T-helper 1 cell treated with Interleukin-12 subunit alpha and Interleukin-12 subunit beta and Interleukin-4 antibody, amounts not matched to agents 30 ng/mL and 1 ng/mL, for 36 hours (primary cell): Measurements from ENCODE around the gene TERT. TPM values are rescaled to one million over a fixed set of nuclear protein-coding genes. Genes with fewer than 3 reads are reported as not detected.

Experiments
- intact Hi-C: fragments of 100-400 bp; cut with micrococcal nuclease; formaldehyde crosslinking; loops from one replicate; pipeline ENCODE4 v1.15.1; 2024
- total RNA-seq: library from RNA; stranded (reverse); gene quantifications from 2 replicates; pipeline ENCODE4 v1.2.3, GENCODE V29; 2022

Gene TERT
- total RNA-seq, 1 donor from 2014 or later: 3.3 TPM

GRCh38 chr5:1319436-1320256 is 24.8 kb upstream of the TERT start:
- intact Hi-C loops: loop anchor here (5.0 to 10.0 kb wide), 6 partner anchors 155 to 705 kb away; partner anchors contain the start of genes CEP72, MRPL36 and TPPP

GRCh38 chr5:1318659-1319251 is 23.9 kb upstream of the TERT start:
- intact Hi-C loops: loop anchor here (5.0 to 10.0 kb wide), 6 partner anchors 154 to 704 kb away; partner anchors contain the start of genes CEP72, MRPL36 and TPPP

DNA sequence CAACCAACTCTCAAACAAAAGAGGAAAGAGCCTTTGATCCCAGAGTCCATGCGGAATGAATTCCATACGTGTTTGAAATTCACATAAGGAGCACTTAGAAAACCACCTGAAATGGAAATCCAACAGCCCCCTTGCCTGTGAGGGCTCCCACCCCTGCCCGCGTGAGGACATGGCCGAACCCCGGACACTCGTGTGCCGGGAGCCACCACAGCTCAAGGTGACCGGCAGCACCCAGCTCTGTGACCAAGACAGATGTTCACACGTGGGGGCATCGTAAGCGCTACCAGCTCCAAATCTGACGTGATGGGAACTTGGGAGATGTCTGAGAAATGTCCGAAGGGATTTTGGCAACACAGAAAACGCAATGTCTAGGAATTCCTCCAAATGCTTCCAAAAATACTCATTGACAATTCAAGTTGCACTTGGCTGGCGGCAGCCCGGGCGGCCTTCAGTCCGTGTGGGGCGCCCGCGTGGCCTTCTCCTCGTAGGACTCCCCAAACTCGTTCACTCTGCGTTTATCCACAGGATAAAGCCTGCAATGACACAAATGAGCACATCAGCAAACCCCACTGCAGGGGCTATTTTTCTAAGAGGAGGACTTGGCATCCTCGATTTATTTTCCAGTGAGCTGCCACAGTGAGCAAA is 23.2 kb upstream of the TERT start:
- intact Hi-C loops: loop anchor here (5.0 to 10.0 kb wide), 6 partner anchors 153 to 703 kb away; partner anchors contain the start of genes CEP72, MRPL36 and TPPP

DNA sequence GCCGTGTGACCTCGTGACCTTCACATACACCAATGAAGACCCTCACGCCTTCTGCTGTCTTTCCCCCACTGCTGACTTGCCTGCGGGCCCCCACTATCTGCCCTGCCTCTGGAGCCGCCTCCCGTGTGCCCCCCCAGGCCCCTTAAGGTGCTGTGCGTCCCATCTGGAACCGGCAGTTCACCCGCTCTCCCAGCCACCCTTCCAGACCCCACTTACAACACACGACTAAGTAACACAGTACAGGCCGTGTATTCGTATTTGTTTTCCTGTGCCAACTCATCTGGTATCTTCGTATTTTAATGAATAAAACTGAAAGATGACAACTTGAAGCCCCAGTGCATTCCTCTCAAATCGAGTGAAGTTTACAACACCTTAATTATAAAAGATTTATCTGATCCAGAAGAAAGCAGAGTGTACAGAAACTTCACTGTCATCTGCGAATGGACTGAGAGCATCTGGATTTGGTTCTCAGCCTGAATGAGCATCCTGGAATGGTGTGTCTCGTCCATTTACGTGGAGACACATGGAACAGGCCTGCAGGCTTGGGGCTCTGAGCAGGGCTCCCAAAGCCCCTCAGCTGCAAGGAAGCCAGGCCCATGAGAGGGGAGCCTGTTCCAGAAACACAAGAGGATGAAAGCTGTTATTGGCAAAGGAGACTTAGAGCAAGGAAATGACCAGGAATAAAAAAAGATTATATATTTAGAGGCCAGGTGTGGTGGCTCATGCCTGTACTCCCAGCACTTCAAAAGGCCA is 21.9 kb upstream of the TERT start:
- intact Hi-C loops: loop anchor here (1.0 to 10.0 kb wide), 9 partner anchors 29 to 702 kb away; partner anchors contain the start of genes CEP72, CLPTM1L, MRPL36 and TPPP

DNA sequence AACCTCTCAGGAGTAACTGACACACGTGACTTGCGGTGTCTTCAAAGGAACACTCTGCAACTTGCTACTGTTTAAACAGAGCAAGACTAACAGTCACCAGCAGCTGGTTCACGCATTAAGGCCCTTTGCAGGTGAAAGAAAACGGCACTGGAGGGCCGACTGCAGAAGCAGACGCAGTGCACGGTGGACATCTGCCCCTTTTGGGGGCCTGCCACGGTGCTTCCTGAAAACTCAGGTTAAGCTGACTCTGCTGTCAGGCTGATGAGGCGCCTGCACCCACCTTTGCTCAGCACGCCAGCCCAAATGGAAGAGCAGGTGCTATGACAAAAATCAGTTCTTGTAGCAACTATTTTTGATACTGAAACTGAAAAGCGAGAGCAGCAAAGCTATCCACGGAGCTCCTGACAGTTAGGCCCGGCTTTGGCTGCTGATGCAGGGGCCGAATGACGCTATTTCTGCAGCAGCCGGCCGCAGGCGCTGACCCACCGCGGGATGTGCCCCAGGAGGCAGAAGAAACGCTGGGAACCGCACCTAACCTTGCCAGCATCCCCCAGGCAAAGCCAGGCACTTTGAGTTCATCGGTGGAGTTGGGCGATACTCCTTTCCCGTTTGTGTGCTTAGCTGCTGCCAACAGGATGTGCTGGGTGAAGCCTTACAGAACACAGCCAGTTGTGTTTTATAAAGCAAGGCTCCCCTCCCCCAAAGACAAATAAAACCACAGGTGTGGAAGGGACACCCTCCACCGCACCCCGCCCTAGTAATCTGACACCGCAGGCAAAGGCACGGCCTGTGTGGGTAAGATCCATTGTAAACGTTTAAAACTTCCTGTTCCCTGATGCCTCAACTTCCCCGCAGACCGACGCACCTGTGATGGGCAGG is 21.1 kb upstream of the TERT start:
- intact Hi-C loops: loop anchor here (1.0 to 10.0 kb wide), 9 partner anchors 29 to 701 kb away; partner anchors contain the start of genes CEP72, CLPTM1L, MRPL36 and TPPP

DNA sequence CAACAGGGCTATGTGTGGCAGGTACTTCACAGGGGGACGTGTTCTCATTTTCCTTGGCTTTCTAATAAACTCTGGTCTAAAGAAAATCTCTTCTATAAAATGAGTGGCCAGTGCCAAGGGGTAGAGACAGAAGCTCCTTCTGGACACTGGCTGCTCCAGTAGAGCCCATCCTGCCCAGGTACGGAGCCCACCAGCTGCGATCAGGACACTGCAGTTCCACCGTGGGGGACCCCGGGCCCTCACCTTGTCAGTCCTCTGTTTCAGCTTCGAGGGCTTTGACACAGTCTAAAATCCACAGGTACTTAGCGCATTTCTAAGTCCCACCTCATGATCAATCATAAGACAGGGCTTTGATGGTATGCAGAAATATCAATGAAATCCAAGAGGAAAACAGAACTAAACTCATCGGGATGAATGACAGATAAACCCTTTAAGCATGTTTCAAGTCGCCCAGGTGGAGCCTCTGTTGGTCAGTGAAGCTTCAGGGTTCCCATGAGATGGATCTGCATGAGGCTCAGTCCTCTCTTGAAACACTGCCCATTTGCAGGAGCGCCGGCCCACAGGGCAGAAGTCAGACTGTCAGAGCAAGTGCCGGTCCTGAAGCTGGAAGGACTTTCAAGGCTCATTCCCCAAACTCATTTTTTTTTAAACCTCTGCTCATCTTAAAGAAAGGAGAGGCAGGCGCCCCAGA is 20.3 kb upstream of the TERT start:
- intact Hi-C loops: loop anchor here (5.0 to 10.0 kb wide), 6 partner anchors 150 to 700 kb away; partner anchors contain the start of genes CEP72, MRPL36 and TPPP

DNA sequence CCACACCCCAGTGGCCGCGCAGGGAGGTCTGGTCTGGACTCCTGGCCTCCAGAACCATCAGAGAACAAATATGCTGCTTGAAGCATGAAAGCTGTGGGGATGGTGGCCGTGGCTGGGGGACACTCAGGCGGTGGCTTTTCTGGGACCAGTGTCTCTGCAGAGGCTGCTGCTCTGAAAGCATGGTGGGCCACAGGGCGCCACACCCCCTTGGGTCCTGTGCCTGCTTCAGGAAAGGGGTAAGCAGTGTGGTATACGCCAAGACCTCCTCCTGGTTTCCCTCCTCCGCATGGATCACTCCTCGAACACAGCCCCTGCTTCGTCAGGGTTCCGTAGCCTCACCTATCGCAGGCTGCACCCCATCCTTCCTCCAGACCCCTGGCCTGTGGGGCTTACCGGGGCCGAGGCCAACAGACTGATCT is 19.7 kb upstream of the TERT start:
- intact Hi-C loops: loop anchor here (5.0 to 10.0 kb wide), 5 partner anchors 150 to 700 kb away; partner anchors contain the start of genes CEP72 and MRPL36

GRCh38 chr5:1312993-1313833 is 18.3 kb upstream of the TERT start:
- intact Hi-C loops: loop anchor here (2.0 to 10.0 kb wide), 7 partner anchors 16 to 698 kb away; partner anchors contain the start of genes CEP72 and MRPL36

DNA sequence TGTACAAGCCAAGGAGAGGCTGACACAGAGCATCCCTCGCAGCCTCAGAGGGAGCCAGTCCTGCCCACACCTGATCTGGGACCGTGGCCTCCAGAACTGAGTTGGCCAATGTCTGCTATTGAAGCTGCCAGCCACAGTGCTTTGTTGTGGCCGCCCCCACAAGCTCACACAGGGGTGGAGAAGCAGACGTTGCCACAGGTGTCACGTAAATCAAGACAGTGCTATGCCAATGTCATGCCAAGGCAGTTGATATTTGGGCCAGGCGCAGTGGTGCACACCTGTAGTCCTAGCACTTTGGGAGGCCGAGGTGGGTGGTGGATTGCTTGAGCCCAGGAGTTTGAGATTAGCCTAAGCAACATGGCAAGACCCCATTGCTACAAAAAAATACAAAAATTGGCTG is 17.3 kb upstream of the TERT start:
- intact Hi-C loops: loop anchor here (2.0 to 10.0 kb wide), 7 partner anchors 15 to 697 kb away; partner anchors contain the start of genes CEP72 and MRPL36

GRCh38 chr5:1311439-1312055 is 16.7 kb upstream of the TERT start:
- intact Hi-C loops: loop anchor here (2.0 to 10.0 kb wide), 7 partner anchors 15 to 697 kb away; partner anchors contain the start of genes CEP72 and MRPL36

GRCh38 chr5:1310118-1310517 is 15.2 kb upstream of the TERT start:
- intact Hi-C loops: loop anchor here (5.0 to 10.0 kb wide), 5 partner anchors 145 to 695 kb away; partner anchors contain the start of genes CEP72 and MRPL36

DNA sequence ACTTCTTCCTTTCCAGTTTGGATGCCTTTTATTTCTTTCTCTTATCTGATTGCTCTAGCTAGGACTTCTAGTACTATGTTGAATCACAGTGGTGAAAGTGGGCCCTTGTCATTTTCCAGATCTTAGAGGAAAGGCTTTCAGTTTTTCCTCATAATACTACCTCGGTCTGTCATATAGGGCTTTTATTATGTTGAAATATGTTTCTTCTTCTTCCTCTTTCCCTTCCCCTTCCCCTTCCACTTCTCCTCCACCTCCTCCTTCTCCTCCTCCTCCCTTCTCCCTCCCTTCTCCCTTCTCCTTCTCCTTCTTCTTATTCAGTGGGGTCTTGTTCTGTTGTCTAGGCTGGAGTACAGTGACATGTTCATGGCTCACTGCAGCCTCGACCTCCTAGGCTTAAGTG is 9.2 kb upstream of the TERT start:
- intact Hi-C loops: no loop called here

DNA sequence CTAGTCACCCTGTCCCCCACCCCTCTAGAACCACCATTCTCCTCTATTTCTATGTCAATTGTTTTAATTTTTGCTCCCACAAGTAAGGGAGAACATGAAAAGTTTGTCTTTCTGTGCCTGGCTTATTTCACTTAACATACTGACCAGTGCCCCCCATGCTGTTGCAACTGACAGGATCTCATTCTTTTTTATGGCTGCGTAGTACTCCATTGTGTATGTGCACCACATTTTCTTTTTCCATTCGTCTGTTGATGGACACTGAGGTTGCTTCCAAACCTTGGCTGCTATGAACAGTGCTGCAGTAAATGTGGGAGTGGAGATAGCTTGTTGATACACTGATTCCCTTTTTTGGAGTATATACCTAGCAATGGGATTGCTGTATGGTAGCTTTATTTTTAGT is 7.4 kb upstream of the TERT start:
- intact Hi-C loops: no loop called here

DNA sequence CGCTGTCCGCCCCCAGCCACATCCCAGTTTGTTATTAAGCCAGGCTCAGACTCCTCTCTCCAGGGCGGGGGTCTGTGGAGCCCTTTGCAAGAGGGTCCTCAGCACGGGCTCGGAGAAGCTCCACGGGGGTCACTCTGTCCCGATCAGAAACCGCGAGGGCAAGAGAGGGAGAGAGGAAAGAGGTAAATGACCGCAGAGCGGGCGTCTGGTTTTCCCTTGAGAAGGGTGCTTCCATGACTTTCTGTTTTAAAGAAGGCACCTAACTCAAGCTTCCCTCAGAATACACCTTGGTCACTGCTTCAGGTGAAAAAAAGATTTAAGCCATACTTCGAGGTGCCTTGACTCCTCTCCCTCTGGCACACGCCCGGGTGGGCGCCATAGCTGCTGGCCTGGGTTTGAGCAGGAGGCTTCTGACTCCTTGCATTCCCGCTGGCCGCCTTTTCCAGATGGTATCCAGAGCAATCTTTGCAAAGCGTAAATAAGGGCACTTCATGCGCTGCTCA is 5.8 kb upstream of the TERT start:
- intact Hi-C loops: no loop called here

- intact Hi-C loops: no loop called here
Observed at GRCh38 chr5:1299961-1300360, 5.1 kb upstream of the TERT start.

DNA sequence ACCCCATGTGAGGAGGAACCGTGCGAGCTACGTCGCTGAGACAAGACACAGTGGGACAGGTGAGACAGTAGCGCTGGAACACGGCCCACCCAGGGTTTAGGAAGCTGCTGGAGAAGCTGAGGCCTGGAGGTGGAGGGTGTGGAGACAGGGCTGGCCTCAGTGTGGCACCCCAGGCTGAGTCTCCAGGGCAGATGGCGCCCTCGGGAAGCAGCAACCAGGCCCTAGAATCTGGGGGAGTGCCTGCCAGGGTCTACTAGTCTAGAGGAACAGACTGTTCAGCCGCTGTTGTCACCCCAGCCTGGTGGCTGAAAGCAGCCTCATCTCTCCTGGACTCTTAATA is 4.6 kb upstream of the TERT start:
- intact Hi-C loops: no loop called here

DNA sequence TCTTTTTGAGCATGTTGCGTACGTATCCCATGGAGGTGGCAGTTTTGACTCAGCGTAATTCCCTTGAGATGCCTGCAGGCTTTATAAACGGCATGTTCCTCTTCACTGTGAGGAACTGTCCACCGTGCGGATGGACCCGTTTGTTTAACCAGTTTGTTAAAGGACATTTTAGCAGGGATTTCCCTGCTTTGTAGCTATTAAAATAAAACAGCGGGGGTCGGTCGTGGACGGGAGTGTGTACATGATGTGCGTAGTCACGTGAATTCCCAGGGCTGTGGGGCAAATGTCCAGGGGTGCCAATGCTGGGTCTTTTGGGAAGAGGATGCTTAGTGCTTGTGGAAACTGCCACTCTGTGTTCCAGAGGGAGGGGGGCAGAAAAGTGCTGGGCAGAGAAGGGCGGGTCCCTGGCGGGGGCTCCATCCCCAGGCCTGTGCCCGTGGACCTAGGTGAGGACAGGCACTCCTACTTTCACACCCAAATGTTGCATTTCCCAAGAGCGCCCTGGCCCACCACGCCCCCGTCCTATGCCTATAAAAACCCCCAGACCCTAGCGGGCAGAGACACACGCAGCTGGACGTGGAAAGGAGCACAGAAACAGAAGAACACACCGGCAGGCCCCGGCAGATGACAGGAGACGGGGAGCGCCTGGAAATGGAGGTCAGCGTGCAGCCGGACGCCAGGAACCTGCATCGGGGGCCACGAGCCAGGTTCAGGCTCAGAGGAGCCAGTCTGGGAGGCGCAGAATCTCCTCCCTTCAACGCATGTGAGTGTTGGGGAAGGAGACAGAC is 4.0 kb upstream of the TERT start:
- intact Hi-C loops: no loop called here
